PFSK-1 (cell line): ENCODE results near the gene C1RL.

Experiments used
- POLR2AphosphoS5 ChIP-seq: IDR thresholded peaks from 2 replicates; pipeline ENCODE4 v1.6.1; 2012; ENCODE audit warnings: low read depth, mild to moderate bottlenecking, control low read depth, low read length, moderate library complexity
- TAF1 ChIP-seq: IDR thresholded peaks from 2 replicates; pipeline ENCODE4 v1.6.1; 2012; ENCODE audit warnings: low read length, control low read depth, borderline replicate concordance; ENCODE audit not compliant: insufficient read depth

DNA sequence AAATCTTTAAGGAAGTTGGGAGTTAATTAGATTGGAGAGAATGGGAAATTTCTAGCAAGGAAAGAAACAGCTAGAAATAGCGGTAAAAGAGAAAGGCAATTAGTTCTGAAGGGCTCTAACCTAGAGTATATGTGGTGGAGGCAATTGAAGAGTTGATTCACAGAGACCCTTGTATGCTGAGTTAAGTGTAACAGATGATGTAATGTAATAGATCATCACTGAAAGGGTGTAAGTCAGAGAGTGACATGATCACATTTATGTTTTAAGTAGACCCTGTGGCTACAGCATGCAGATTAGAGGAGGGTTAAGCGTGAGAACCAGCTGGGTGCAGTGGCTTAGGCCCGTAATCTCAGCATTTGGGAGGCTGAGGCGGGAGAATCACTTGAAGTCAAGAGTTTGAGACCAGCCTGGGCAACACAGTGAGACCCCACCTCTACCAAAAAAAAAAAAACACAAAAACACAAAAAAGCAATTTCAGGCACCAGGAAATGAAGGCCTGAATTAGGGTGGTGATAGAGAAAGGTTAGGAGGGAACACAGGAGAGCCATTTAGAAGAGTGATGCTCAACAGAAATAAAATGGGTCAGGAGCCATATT is 16.7 kb upstream of the C1RL start:
- no peak for TF ChIP-seq TAF1
- TF ChIP-seq POLR2AphosphoS5 = no peak
